ENCODE data around the gene ADAMTS8. TPM values are rescaled to one million over a fixed set of nuclear protein-coding genes. Genes with fewer than 3 reads are reported as not detected.

Gene ADAMTS8
- total and polyA plus RNA-seq, 4 donors = 0.02 to 0.08 (median 0.07) TPM; not detected in 1

DNA sequence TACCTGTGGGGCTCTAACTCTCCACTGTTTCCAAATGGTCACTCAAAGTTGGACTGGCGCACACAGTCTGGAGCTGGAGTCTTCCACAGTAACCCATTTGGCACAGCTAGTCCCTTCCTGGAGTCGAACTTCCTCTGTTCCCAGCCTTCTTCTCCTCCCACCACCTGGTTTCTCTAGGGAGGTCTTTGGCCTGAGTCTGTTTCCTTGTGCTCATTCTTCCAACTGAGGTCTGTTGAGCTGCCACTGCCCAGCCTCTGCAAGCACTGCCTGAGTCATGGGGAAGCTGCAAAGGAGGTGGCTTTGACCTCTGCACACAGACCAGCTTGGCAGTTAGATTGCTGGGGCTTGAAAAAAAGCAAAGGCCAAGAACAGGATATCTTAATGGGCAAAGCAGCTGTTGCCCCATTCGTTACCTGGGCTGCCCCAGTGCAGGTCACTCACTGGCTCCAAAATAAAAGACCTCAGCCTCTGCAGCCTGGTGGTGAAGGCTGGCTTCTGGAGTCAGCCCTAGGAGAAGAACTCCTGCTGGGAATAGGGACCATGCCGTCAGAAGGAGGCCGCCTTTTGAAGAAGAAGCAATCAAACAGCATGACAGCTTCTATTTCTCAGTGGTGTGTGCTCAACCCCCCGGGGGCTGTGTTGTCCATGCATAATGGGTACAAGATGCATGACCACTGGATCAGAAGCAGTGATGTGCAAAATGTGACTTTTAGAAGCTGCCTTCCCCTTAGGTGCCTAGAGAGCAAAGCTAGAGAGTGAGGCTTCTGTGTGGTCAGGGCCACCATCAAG is 23.0 kb upstream of the ADAMTS8 start:
- WGBS = 72% methylated on average over 6 of the region's 6 CpGs
- Histone ChIP-seq H3K4me1 (ENCODE audit: control insufficient read depth in 4 of 4, insufficient read depth in 4 of 4, low read length in 3 of 4) (peaks cover 0 to 20% (median 9%) of the 10 kb centered on the region in 4 donors), H3K9ac (ENCODE audit: low read depth in 1 of 2, low read length in 2 of 2) (no peak overlapping the region), H3K27me3 (ENCODE audit: control insufficient read depth in 4 of 4, insufficient read depth in 4 of 4, low read length in 3 of 4) (peaks cover 0 to 13% (median 4%) of the 10 kb centered on the region in 4 donors), H3K27ac (ENCODE audit: low read depth in 1 of 2, low read length in 2 of 2) (no peak overlapping the region), H3K9me3 (ENCODE audit: control insufficient read depth in 4 of 4, low read length in 3 of 4) (no peaks in the 10 kb centered on the region), H3K4me3 (ENCODE audit: low read depth in 1 of 3, low read length in 3 of 3) (no peak overlapping the region), H3K36me3 (ENCODE audit: control insufficient read depth in 4 of 4, insufficient read depth in 3 of 4, low read depth in 1 of 4, low read length in 3 of 4) (no peaks in the 10 kb centered on the region)
- TF ChIP-seq FOXA1 (IDR thresholded peaks at IDR 0.05) (no peak), HNF4A (conservative IDR thresholded peaks at IDR 0.05) (no peak), HNF4G (IDR thresholded peaks at IDR 0.05) (no peak), RXRA (IDR thresholded peaks at IDR 0.05) (no peak), NR2F2 (IDR thresholded peaks at IDR 0.05) (no peak), SP1 (IDR thresholded peaks at IDR 0.05) (no peak), GABPA (IDR thresholded peaks at IDR 0.05 in 1 of 2, conservative IDR thresholded peaks at IDR 0.05 in 1 of 2) (no peak), YY1 (IDR thresholded peaks at IDR 0.05) (no peak)
- TF ChIP-seq, protein P1, sequence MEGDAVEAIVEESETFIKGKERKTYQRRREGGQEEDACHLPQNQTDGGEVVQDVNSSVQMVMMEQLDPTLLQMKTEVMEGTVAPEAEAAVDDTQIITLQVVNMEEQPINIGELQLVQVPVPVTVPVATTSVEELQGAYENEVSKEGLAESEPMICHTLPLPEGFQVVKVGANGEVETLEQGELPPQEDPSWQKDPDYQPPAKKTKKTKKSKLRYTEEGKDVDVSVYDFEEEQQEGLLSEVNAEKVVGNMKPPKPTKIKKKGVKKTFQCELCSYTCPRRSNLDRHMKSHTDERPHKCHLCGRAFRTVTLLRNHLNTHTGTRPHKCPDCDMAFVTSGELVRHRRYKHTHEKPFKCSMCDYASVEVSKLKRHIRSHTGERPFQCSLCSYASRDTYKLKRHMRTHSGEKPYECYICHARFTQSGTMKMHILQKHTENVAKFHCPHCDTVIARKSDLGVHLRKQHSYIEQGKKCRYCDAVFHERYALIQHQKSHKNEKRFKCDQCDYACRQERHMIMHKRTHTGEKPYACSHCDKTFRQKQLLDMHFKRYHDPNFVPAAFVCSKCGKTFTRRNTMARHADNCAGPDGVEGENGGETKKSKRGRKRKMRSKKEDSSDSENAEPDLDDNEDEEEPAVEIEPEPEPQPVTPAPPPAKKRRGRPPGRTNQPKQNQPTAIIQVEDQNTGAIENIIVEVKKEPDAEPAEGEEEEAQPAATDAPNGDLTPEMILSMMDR (IDR thresholded peaks at IDR 0.05; ENCODE audit: low read depth, low read length, missing input control) = no peak
- TF ChIP-seq, protein P2, sequence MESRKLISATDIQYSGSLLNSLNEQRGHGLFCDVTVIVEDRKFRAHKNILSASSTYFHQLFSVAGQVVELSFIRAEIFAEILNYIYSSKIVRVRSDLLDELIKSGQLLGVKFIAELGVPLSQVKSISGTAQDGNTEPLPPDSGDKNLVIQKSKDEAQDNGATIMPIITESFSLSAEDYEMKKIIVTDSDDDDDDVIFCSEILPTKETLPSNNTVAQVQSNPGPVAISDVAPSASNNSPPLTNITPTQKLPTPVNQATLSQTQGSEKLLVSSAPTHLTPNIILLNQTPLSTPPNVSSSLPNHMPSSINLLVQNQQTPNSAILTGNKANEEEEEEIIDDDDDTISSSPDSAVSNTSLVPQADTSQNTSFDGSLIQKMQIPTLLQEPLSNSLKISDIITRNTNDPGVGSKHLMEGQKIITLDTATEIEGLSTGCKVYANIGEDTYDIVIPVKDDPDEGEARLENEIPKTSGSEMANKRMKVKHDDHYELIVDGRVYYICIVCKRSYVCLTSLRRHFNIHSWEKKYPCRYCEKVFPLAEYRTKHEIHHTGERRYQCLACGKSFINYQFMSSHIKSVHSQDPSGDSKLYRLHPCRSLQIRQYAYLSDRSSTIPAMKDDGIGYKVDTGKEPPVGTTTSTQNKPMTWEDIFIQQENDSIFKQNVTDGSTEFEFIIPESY (IDR thresholded peaks at IDR 0.05) = no peak
- TF ChIP-seq, protein P3, sequence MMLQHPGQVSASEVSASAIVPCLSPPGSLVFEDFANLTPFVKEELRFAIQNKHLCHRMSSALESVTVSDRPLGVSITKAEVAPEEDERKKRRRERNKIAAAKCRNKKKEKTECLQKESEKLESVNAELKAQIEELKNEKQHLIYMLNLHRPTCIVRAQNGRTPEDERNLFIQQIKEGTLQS (IDR thresholded peaks at IDR 0.05) = no peak
- TF ChIP-seq, protein P4, sequence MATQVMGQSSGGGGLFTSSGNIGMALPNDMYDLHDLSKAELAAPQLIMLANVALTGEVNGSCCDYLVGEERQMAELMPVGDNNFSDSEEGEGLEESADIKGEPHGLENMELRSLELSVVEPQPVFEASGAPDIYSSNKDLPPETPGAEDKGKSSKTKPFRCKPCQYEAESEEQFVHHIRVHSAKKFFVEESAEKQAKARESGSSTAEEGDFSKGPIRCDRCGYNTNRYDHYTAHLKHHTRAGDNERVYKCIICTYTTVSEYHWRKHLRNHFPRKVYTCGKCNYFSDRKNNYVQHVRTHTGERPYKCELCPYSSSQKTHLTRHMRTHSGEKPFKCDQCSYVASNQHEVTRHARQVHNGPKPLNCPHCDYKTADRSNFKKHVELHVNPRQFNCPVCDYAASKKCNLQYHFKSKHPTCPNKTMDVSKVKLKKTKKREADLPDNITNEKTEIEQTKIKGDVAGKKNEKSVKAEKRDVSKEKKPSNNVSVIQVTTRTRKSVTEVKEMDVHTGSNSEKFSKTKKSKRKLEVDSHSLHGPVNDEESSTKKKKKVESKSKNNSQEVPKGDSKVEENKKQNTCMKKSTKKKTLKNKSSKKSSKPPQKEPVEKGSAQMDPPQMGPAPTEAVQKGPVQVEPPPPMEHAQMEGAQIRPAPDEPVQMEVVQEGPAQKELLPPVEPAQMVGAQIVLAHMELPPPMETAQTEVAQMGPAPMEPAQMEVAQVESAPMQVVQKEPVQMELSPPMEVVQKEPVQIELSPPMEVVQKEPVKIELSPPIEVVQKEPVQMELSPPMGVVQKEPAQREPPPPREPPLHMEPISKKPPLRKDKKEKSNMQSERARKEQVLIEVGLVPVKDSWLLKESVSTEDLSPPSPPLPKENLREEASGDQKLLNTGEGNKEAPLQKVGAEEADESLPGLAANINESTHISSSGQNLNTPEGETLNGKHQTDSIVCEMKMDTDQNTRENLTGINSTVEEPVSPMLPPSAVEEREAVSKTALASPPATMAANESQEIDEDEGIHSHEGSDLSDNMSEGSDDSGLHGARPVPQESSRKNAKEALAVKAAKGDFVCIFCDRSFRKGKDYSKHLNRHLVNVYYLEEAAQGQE (IDR thresholded peaks at IDR 0.05) = no peak
- no peak for DNase-seq (ENCODE audit: low spot score)

All from liver (tissue), 9 donors.